H9 (cell line): Measurements from ENCODE around the gene ACYP2. TPM values are rescaled to one million over a fixed set of nuclear protein-coding genes. Genes with fewer than 3 reads are reported as not detected.

Experiments
- DNase-seq: peaks from one replicate; pipeline ENCODE4 v3.0.0-alpha.2; 2017
- H2AFZ ChIP-seq: one replicate; pipeline ENCODE4 v1.6.1; 2013; ENCODE audit warnings: mild to moderate bottlenecking, low read length, control low read depth, moderate library complexity
- H2AK5ac ChIP-seq: 2 replicates; pipeline ENCODE4 v1.6.1; 2013; ENCODE audit warnings: low read length, control low read depth, mixed read lengths; ENCODE audit not compliant: insufficient read length
- H2BK120ac ChIP-seq: one replicate; pipeline ENCODE4 v1.6.1; 2013; ENCODE audit warnings: low read depth, mild to moderate bottlenecking, low read length, control low read depth, inconsistent platforms; ENCODE audit not compliant: poor library complexity, severe bottlenecking
- H2BK12ac ChIP-seq: 2 replicates; pipeline ENCODE4 v1.6.1; 2013; ENCODE audit warnings: low read length, control low read depth, mixed read lengths, low read depth; ENCODE audit not compliant: insufficient read length
- H2BK15ac ChIP-seq: 2 replicates; pipeline ENCODE4 v1.6.1; 2013; ENCODE audit warnings: low read depth, low read length, control low read depth
- H2BK20ac ChIP-seq: one replicate; pipeline ENCODE4 v1.6.1; 2013; ENCODE audit warnings: low read depth, mild to moderate bottlenecking, low read length, control low read depth, inconsistent platforms; ENCODE audit not compliant: poor library complexity, severe bottlenecking
- H2BK5ac ChIP-seq: 2 replicates; pipeline ENCODE4 v1.6.1; 2013; ENCODE audit warnings: low read length, control low read depth, mixed read lengths; ENCODE audit not compliant: insufficient read length
- H3K14ac ChIP-seq: 2 replicates; pipeline ENCODE4 v1.6.1; 2013; ENCODE audit warnings: low read length, control low read depth; ENCODE audit not compliant: insufficient read depth
- H3K18ac ChIP-seq: 2 replicates; pipeline ENCODE4 v1.6.1; 2013; ENCODE audit warnings: low read depth, mild to moderate bottlenecking, mixed read lengths, low read length, control low read depth; ENCODE audit not compliant: insufficient read length
- H3K23ac ChIP-seq: 2 replicates; pipeline ENCODE4 v1.6.1; 2013; ENCODE audit warnings: low read length, control low read depth, mixed read lengths, low read depth; ENCODE audit not compliant: insufficient read length
- H3K23me2 ChIP-seq: 2 replicates; pipeline ENCODE4 v1.6.1; 2013; ENCODE audit warnings: low read depth, mild to moderate bottlenecking, mixed read lengths, low read length, control low read depth; ENCODE audit not compliant: insufficient read length, poor library complexity, severe bottlenecking
- H3K27ac ChIP-seq: 2 replicates; pipeline ENCODE4 v1.5.1; 2013; ENCODE audit warnings: low read length, control low read depth, mixed read lengths, low read depth; ENCODE audit not compliant: insufficient read length
- H3K27me3 ChIP-seq: 2 replicates; pipeline ENCODE4 v1.6.1; 2013; ENCODE audit warnings: low read length, control low read depth, inconsistent platforms; ENCODE audit not compliant: insufficient read depth
- H3K4ac ChIP-seq: 2 replicates; pipeline ENCODE4 v1.6.1; 2013; ENCODE audit warnings: low read depth, mild to moderate bottlenecking, control low read depth, inconsistent platforms, low read length, moderate library complexity
- H3K4me1 ChIP-seq: 2 replicates; pipeline ENCODE4 v1.6.1; 2013; ENCODE audit warnings: low read length, control low read depth, inconsistent platforms; ENCODE audit not compliant: insufficient read depth
- H3K4me2 ChIP-seq: 2 replicates; pipeline ENCODE4 v1.6.1; 2013; ENCODE audit warnings: low read length, control low read depth, mixed read lengths; ENCODE audit not compliant: insufficient read length, insufficient read depth
- H3K56ac ChIP-seq: 2 replicates; pipeline ENCODE4 v1.6.1; 2013; ENCODE audit warnings: low read depth, mild to moderate bottlenecking, mixed read lengths, low read length, control low read depth; ENCODE audit not compliant: insufficient read length
- H3K79me1 ChIP-seq: 2 replicates; pipeline ENCODE4 v1.6.1; 2013; ENCODE audit warnings: low read depth, mild to moderate bottlenecking, moderate library complexity, low read length, control low read depth, inconsistent platforms; ENCODE audit not compliant: insufficient read depth, poor library complexity, severe bottlenecking
- H3K79me2 ChIP-seq: 2 replicates; pipeline ENCODE4 v1.6.1; 2013; ENCODE audit warnings: low read length, control low read depth, inconsistent platforms; ENCODE audit not compliant: insufficient read depth
- H3K9ac ChIP-seq: 2 replicates; pipeline ENCODE4 v1.6.1; 2013; ENCODE audit warnings: low read length, control low read depth, mixed read lengths; ENCODE audit not compliant: insufficient read length; ENCODE audit errors: extremely low read depth
- H3K9me3 ChIP-seq: one replicate; pipeline ENCODE4 v1.6.1; 2013; ENCODE audit warnings: low read depth, low read length, inconsistent platforms; ENCODE audit not compliant: control insufficient read depth
- H3T11ph ChIP-seq: one replicate; pipeline ENCODE4 v1.6.1; 2013; ENCODE audit warnings: mild to moderate bottlenecking, low read length, control low read depth, inconsistent platforms
- H4K20me1 ChIP-seq: one replicate; pipeline ENCODE4 v1.6.1; 2013; ENCODE audit not compliant: control insufficient read depth, insufficient read length, insufficient read depth
- H4K5ac ChIP-seq: 2 replicates; pipeline ENCODE4 v1.6.1; 2013; ENCODE audit warnings: low read depth, mild to moderate bottlenecking, mixed read lengths, low read length, control low read depth; ENCODE audit not compliant: insufficient read length
- H4K8ac ChIP-seq: replicated peaks from 2 replicates; pipeline ENCODE4 v1.6.1; 2013; ENCODE audit warnings: low read length, control low read depth, mixed read lengths, low read depth; ENCODE audit not compliant: insufficient read length
- H4K91ac ChIP-seq: 2 replicates; pipeline ENCODE4 v1.6.1; 2013; ENCODE audit warnings: low read depth, mild to moderate bottlenecking, moderate library complexity, mixed read lengths, low read length, control low read depth; ENCODE audit not compliant: insufficient read length
- H3K27ac Mint-ChIP-seq, 3 experiments: 2 replicates in 2 of 3; 3 replicates in 1 of 3; pipeline ENCODE4 v1.8.0; 2020 to 2021; ENCODE audit warnings: mixed read lengths in 3 of 3, mild to moderate bottlenecking in 1 of 3, moderate library complexity in 1 of 3
- H3K27me3 Mint-ChIP-seq: 2 replicates; pipeline ENCODE4 v1.8.0; 2021; ENCODE audit warnings: low read depth, mild to moderate bottlenecking, moderate library complexity, mixed read lengths
- H3K36me3 Mint-ChIP-seq, 3 experiments: 2 replicates in 2 of 3; 3 replicates in 1 of 3; pipeline ENCODE4 v1.8.0; 2020 to 2021; ENCODE audit warnings: low read depth in 3 of 3, mixed read lengths in 3 of 3; ENCODE audit not compliant: insufficient read depth in 1 of 3
- H3K4me1 Mint-ChIP-seq, 2 experiments: 2 replicates each; pipeline ENCODE4 v1.8.0; 2020; ENCODE audit warnings: mixed read lengths in 2 of 2
- H3K4me3 Mint-ChIP-seq, 2 experiments: 2 replicates in 1 of 2; 3 replicates in 1 of 2; pipeline ENCODE4 v1.8.0; 2020 to 2021; ENCODE audit warnings: mild to moderate bottlenecking in 2 of 2, mixed read lengths in 2 of 2, moderate library complexity in 1 of 2
- H3K9me3 Mint-ChIP-seq, 2 experiments: 2 replicates in 1 of 2; 3 replicates in 1 of 2; pipeline ENCODE4 v1.8.0; 2020; ENCODE audit warnings: mild to moderate bottlenecking in 2 of 2, mixed read lengths in 2 of 2, moderate library complexity in 1 of 2
- CTCF ChIP-seq: fragments of 200-600 bp; sonication (generic); conservative IDR thresholded peaks from 3 replicates; pipeline ENCODE4 v1.8.0; 2021; ENCODE audit warnings: antibody characterized with exemption, mild to moderate bottlenecking
- WGBS: extraction: QIAGEN DNeasy Blood & Tissue Kit; methylation state at CpG from one replicate; pipeline ENCODE4 v1.1.7; 2013; ENCODE audit warnings: missing lambda C conversion rate, low lambda C conversion rate, mixed read lengths; ENCODE audit not compliant: insufficient read length; ENCODE audit errors: extremely low coverage; 5-methylcytosine and 5-hydroxymethylcytosine counted together
- total RNA-seq: library from RNA; stranded (reverse); gene quantifications from 2 replicates; pipeline ENCODE4 v1.2.1, GENCODE V29; 2021

The ACYP2 gene
- total RNA-seq, 1 experiment from 2014 or later = 3.2 TPM

- H3K23me2 ChIP-seq = peaks cover 7% of the 10 kb centered on the region
- no peak overlapping the region for H2BK20ac ChIP-seq
- no peak for DNase-seq
- H4K91ac ChIP-seq = no peak overlapping the region
- H2BK120ac ChIP-seq = no peak overlapping the region
- no peak overlapping the region for H3K14ac ChIP-seq
- no CpG with 5 or more reads among the region's 3 CpGs for WGBS
- H3K27me3 Mint-ChIP-seq = peaks cover 46% of the 10 kb centered on the region
- no peak overlapping the region for H3K4me2 ChIP-seq
- no peaks in the 10 kb centered on the region for H4K20me1 ChIP-seq
- H3K4me3 Mint-ChIP-seq = no peak overlapping the region
- H3T11ph ChIP-seq = no peak overlapping the region
- no peak overlapping the region for H4K5ac ChIP-seq
- H3K4me1 ChIP-seq = no peaks in the 10 kb centered on the region
- H3K27ac Mint-ChIP-seq = no peak overlapping the region
- no peak for TF ChIP-seq CTCF
- no peaks in the 10 kb centered on the region for H3K79me2 ChIP-seq
- H3K79me1 ChIP-seq = no peaks in the 10 kb centered on the region
- no peak overlapping the region for H2AFZ ChIP-seq
- no peak overlapping the region for H3K23ac ChIP-seq
- no peak overlapping the region for H2AK5ac ChIP-seq
- H3K4me1 Mint-ChIP-seq = peaks cover 11 to 13% of the 10 kb centered on the region in 2 experiments
- no peak overlapping the region for H4K8ac ChIP-seq
- H2BK12ac ChIP-seq = no peak overlapping the region
- no peaks in the 10 kb centered on the region for H3K9me3 Mint-ChIP-seq
- peaks cover 3% of the 10 kb centered on the region; the same call in 1 of the 2 replicates for H3K27me3 ChIP-seq
- H3K9me3 ChIP-seq = no peaks in the 10 kb centered on the region
- H3K4ac ChIP-seq = no peak overlapping the region
- H3K9ac ChIP-seq = no peak overlapping the region
- no peak overlapping the region for H3K18ac ChIP-seq
- H3K56ac ChIP-seq = no peak overlapping the region
- H2BK5ac ChIP-seq = no peak overlapping the region
- no peaks in the 10 kb centered on the region for H3K36me3 Mint-ChIP-seq
- H3K27ac ChIP-seq = no peak overlapping the region
- no peak overlapping the region for H2BK15ac ChIP-seq
Observed at GRCh38 chr2:54332386-54332785, 217.0 kb downstream of the ACYP2 start.
